Central memory CD8-positive, alpha-beta T cell (primary cell): ENCODE results near the gene SERTAD1.
A peak's percentile ranks its signal among the peaks of the same experiment; 100 is the strongest.
"Not testable (repeated sequence)": the region's sequence is repeated elsewhere in the genome, so short reads cannot be mapped to it uniquely, and the experiment has no call there.

Source experiments
- ATAC-seq: fragments of 150-1000 bp; cut with Tn5 transposase; replicated peaks from 2 replicates; pipeline ENCODE4 v1.10.0; 2022; ENCODE audit warnings: mild to moderate bottlenecking, moderate FRiP score, moderate number of reproducible peaks; ENCODE audit not compliant: poor library complexity, severe bottlenecking; ENCODE audit errors: extremely low read depth
- DNase-seq, 2 donors: peaks; one replicate each; pipeline ENCODE4 v3.0.0; 2021; ENCODE audit warnings: low spot score in 2 of 2
- H3K27ac Mint-ChIP-seq: one replicate; pipeline ENCODE4 v1.8.0; 2022; ENCODE audit warnings: low read depth, mild to moderate bottlenecking, moderate library complexity, mixed read lengths
- H3K27me3 Mint-ChIP-seq: one replicate; pipeline ENCODE4 v1.8.0; 2022; ENCODE audit warnings: mixed read lengths
- H3K36me3 Mint-ChIP-seq: one replicate; pipeline ENCODE4 v1.8.0; 2022; ENCODE audit warnings: mild to moderate bottlenecking, moderate library complexity, mixed read lengths; ENCODE audit not compliant: insufficient read depth
- H3K4me1 Mint-ChIP-seq: one replicate; pipeline ENCODE4 v1.8.0; 2022; ENCODE audit warnings: mixed read lengths
- H3K4me3 Mint-ChIP-seq: one replicate; pipeline ENCODE4 v1.8.0; 2022; ENCODE audit warnings: mild to moderate bottlenecking, moderate library complexity, mixed read lengths
- H3K9me3 Mint-ChIP-seq: one replicate; pipeline ENCODE4 v1.8.0; 2022; ENCODE audit warnings: mixed read lengths

SERTAD1 gene

GRCh38 chr19:40461669-40462221 lies 36.0 kb upstream of the SERTAD1 start:
- no peak for DNase-seq
- H3K27ac Mint-ChIP-seq: no peak overlapping the region
- peaks cover 31% of the 10 kb centered on the region for H3K4me1 Mint-ChIP-seq

GRCh38 chr19:40460185-40460584 lies 34.4 kb upstream of the SERTAD1 start:
- DNase-seq (no peak), ATAC-seq (no peak)
- no peak overlapping the region for H3K4me3 Mint-ChIP-seq
- H3K36me3 Mint-ChIP-seq: peaks cover 6% of the 10 kb centered on the region
- H3K9me3 Mint-ChIP-seq: no peaks in the 10 kb centered on the region
- H3K27me3 Mint-ChIP-seq: no peaks in the 10 kb centered on the region
- peaks cover 15% of the 10 kb centered on the region for H3K4me1 Mint-ChIP-seq
- H3K27ac Mint-ChIP-seq: no peak overlapping the region

More at GRCh38 chr19:40461669-40462221, 36.0 kb upstream of the SERTAD1 start:
- ATAC-seq: no peak
- H3K4me3 Mint-ChIP-seq: no peak overlapping the region
- H3K36me3 Mint-ChIP-seq: peaks cover 21% of the 10 kb centered on the region
- H3K9me3 Mint-ChIP-seq: no peaks in the 10 kb centered on the region
- H3K27me3 Mint-ChIP-seq: peaks cover 7% of the 10 kb centered on the region

GRCh38 chr19:40458597-40458974 lies 32.8 kb upstream of the SERTAD1 start:
- Mint-ChIP-seq H3K9me3 (no peaks in the 10 kb centered on the region), H3K27me3 (no peaks in the 10 kb centered on the region), H3K4me3 (no peak overlapping the region), H3K27ac (no peak overlapping the region), H3K4me1 (peaks cover 5% of the 10 kb centered on the region), H3K36me3 (peaks cover 2% of the 10 kb centered on the region)
- no peak for ATAC-seq
- DNase-seq: no peak

GRCh38 chr19:40457953-40458596 lies 32.3 kb upstream of the SERTAD1 start:
- H3K36me3 Mint-ChIP-seq: no peaks in the 10 kb centered on the region
- H3K27me3 Mint-ChIP-seq: no peaks in the 10 kb centered on the region
- H3K9me3 Mint-ChIP-seq: no peaks in the 10 kb centered on the region
- DNase-seq (no peak), ATAC-seq (no peak)
- H3K4me3 Mint-ChIP-seq: no peak overlapping the region
- H3K4me1 Mint-ChIP-seq: peaks cover 5% of the 10 kb centered on the region
- H3K27ac Mint-ChIP-seq: no peak overlapping the region

GRCh38 chr19:40457048-40457447 lies 31.3 kb upstream of the SERTAD1 start:
- ATAC-seq (no peak), DNase-seq (no peak)
- H3K27me3 Mint-ChIP-seq: no peaks in the 10 kb centered on the region
- no peaks in the 10 kb centered on the region for H3K36me3 Mint-ChIP-seq
- no peak overlapping the region for H3K4me3 Mint-ChIP-seq
- peaks cover 5% of the 10 kb centered on the region for H3K4me1 Mint-ChIP-seq
- no peaks in the 10 kb centered on the region for H3K9me3 Mint-ChIP-seq
- H3K27ac Mint-ChIP-seq: no peak overlapping the region

- not testable (repeated sequence) for H3K4me3 Mint-ChIP-seq, H3K36me3 Mint-ChIP-seq, H3K27ac Mint-ChIP-seq, H3K27me3 Mint-ChIP-seq, H3K4me1 Mint-ChIP-seq, DNase-seq, ATAC-seq, H3K9me3 Mint-ChIP-seq
These were observed 28.2 kb upstream of the SERTAD1 start for GRCh38 chr19:40453943-40454342.

GRCh38 chr19:40453151-40453735 lies 27.5 kb upstream of the SERTAD1 start:
- Mint-ChIP-seq H3K36me3 (peaks cover 1% of the 10 kb centered on the region), H3K9me3 (no peaks in the 10 kb centered on the region), H3K4me1 (no peaks in the 10 kb centered on the region), H3K27ac (no peak overlapping the region), H3K4me3 (no peak overlapping the region), H3K27me3 (no peaks in the 10 kb centered on the region)
- ATAC-seq: no peak
- no peak for DNase-seq

GRCh38 chr19:40452016-40452415 lies 26.2 kb upstream of the SERTAD1 start:
- Mint-ChIP-seq H3K27ac (no peak overlapping the region), H3K27me3 (no peaks in the 10 kb centered on the region), H3K4me3 (no peak overlapping the region), H3K4me1 (no peaks in the 10 kb centered on the region), H3K36me3 (peaks cover 1% of the 10 kb centered on the region), H3K9me3 (no peaks in the 10 kb centered on the region)
- DNase-seq: no peak
- no peak for ATAC-seq

- Mint-ChIP-seq H3K4me3 (no peak overlapping the region), H3K27ac (no peak overlapping the region), H3K9me3 (no peaks in the 10 kb centered on the region), H3K36me3 (peaks cover 1% of the 10 kb centered on the region), H3K27me3 (no peaks in the 10 kb centered on the region), H3K4me1 (no peaks in the 10 kb centered on the region)
- DNase-seq (no peak), ATAC-seq (no peak)
These were observed 24.9 kb upstream of the SERTAD1 start for GRCh38 chr19:40450664-40451063.

GRCh38 chr19:40449506-40449905 lies 23.7 kb upstream of the SERTAD1 start:
- H3K9me3 Mint-ChIP-seq: no peaks in the 10 kb centered on the region
- no peaks in the 10 kb centered on the region for H3K27me3 Mint-ChIP-seq
- H3K4me1 Mint-ChIP-seq: peaks cover 7% of the 10 kb centered on the region
- no peak overlapping the region for H3K27ac Mint-ChIP-seq
- H3K36me3 Mint-ChIP-seq: peaks cover 5% of the 10 kb centered on the region
- ATAC-seq (no peak), DNase-seq (no peak)
- no peak overlapping the region for H3K4me3 Mint-ChIP-seq

GRCh38 chr19:40446263-40446784 lies 20.5 kb upstream of the SERTAD1 start:
- DNase-seq (no peak), ATAC-seq (no peak)
- H3K27ac Mint-ChIP-seq: peak overlapping the region; percentile 23
- peak overlapping the region; percentile 19 for H3K4me3 Mint-ChIP-seq
- peaks cover 19% of the 10 kb centered on the region for H3K36me3 Mint-ChIP-seq
- peaks cover 28% of the 10 kb centered on the region for H3K4me1 Mint-ChIP-seq
- no peaks in the 10 kb centered on the region for H3K27me3 Mint-ChIP-seq
- no peaks in the 10 kb centered on the region for H3K9me3 Mint-ChIP-seq

- Mint-ChIP-seq H3K4me1 (peaks cover 28% of the 10 kb centered on the region), H3K36me3 (peaks cover 24% of the 10 kb centered on the region), H3K27ac (peak overlapping the region; percentile 98), H3K9me3 (no peaks in the 10 kb centered on the region), H3K4me3 (no peak overlapping the region), H3K27me3 (no peaks in the 10 kb centered on the region)
- DNase-seq: no peak
- no peak for ATAC-seq
These were observed 20.0 kb upstream of the SERTAD1 start for GRCh38 chr19:40445780-40446262.

- no peak for ATAC-seq
- H3K27ac Mint-ChIP-seq: peak overlapping the region; percentile 98
- no peaks in the 10 kb centered on the region for H3K27me3 Mint-ChIP-seq
- peaks cover 28% of the 10 kb centered on the region for H3K36me3 Mint-ChIP-seq
- H3K4me1 Mint-ChIP-seq: peaks cover 28% of the 10 kb centered on the region
- DNase-seq: no peak
- no peaks in the 10 kb centered on the region for H3K9me3 Mint-ChIP-seq
- H3K4me3 Mint-ChIP-seq: peak overlapping the region; percentile 99
These were observed 19.1 kb upstream of the SERTAD1 start for GRCh38 chr19:40444825-40445312.
